ENCODE results near the gene GIPC1. TPM values are rescaled to one million over a fixed set of nuclear protein-coding genes. Genes with fewer than 3 reads are reported as not detected.

Gene GIPC1
- polyA plus RNA-seq, 3 donors = 34.6 to 80.5 (median 53.6) TPM

GRCh38 chr19:14502334-14503092, 6.6 kb upstream of the GIPC1 start:
- 75 to 82% (median 81%) methylated on average over 11 of the region's 11 CpGs for WGBS, 3 donors
- H3K27ac ChIP-seq (ENCODE audit: low read depth, low read length) = no peak overlapping the region

- H3K27ac ChIP-seq (ENCODE audit: low read depth, low read length) = no peak overlapping the region
- WGBS, 3 donors = 48 to 52% (median 50%) methylated on average over 6 of the region's 6 CpGs
These were observed 1.4 kb upstream of the GIPC1 start for GRCh38 chr19:14497228-14497921.

GRCh38 chr19:14496834-14497227, 904 bp upstream of the GIPC1 start:
- no peak overlapping the region for H3K27ac ChIP-seq (ENCODE audit: low read depth, low read length)
- whole genome bisulfite sequencing, 3 donors = 24 to 55% (median 44%) methylated on average over 7 of the region's 7 CpGs

- 0 to 2% (median 1%) methylated on average over 15 to 28 of the region's 28 CpGs for WGBS, 3 donors
- H3K27ac ChIP-seq (ENCODE audit: low read depth, low read length) = no peak overlapping the region
These were observed 277 bp downstream of the GIPC1 start for GRCh38 chr19:14495672-14496028.

GRCh38 chr19:14494910-14495671, 836 bp downstream of the GIPC1 start:
- WGBS, 3 donors = 21 to 32% (median 21%) methylated on average over 13 to 14 of the region's 14 CpGs

GRCh38 chr19:14494411-14494810, 1.5 kb downstream of the GIPC1 start:
- no peak overlapping the region for H3K27ac ChIP-seq (ENCODE audit: low read depth, low read length)
- WGBS, 3 donors = 81 to 87% (median 85%) methylated on average over 4 of the region's 4 CpGs

More at GRCh38 chr19:14494910-14495671, 836 bp downstream of the GIPC1 start:
- no peak overlapping the region for H3K27ac ChIP-seq (ENCODE audit: low read depth, low read length)

- H3K27ac ChIP-seq (ENCODE audit: low read depth, low read length) = no peak overlapping the region
- 84 to 87% (median 87%) methylated on average over 5 of the region's 5 CpGs for WGBS, 3 donors
These were observed 3.1 kb downstream of the GIPC1 start for GRCh38 chr19:14492756-14493337.

GRCh38 chr19:14487370-14488125, 8.4 kb downstream of the GIPC1 start:
- no peak overlapping the region for H3K27ac ChIP-seq (ENCODE audit: low read depth, low read length)
- 92 to 97% (median 93%) methylated on average over 16 of the region's 16 CpGs for WGBS, 3 donors

- WGBS, 3 donors = 92 to 94% (median 93%) methylated on average over 18 of the region's 18 CpGs
These were observed 13.6 kb downstream of the GIPC1 start for GRCh38 chr19:14482172-14482941.

GRCh38 chr19:14480700-14481079, 15.2 kb downstream of the GIPC1 start:
- WGBS, 3 donors = 80 to 89% (median 86%) methylated on average over 5 of the region's 5 CpGs
- no peak overlapping the region for H3K27ac ChIP-seq (ENCODE audit: low read depth, low read length)

More at GRCh38 chr19:14482172-14482941, 13.6 kb downstream of the GIPC1 start:
- H3K27ac ChIP-seq (ENCODE audit: low read depth, low read length) = no peak overlapping the region

GRCh38 chr19:14479975-14480699, 15.8 kb downstream of the GIPC1 start:
- H3K27ac ChIP-seq (ENCODE audit: low read depth, low read length) = no peak overlapping the region
- WGBS, 3 donors = 56 to 77% (median 57%) methylated on average over 39 to 43 of the region's 43 CpGs

- WGBS, 3 donors = 73 to 95% (median 79%) methylated on average over 14 of the region's 14 CpGs
- H3K27ac ChIP-seq (ENCODE audit: low read depth, low read length) = no peak overlapping the region
These were observed 16.5 kb downstream of the GIPC1 start for GRCh38 chr19:14479309-14479974.

- H3K27ac ChIP-seq (ENCODE audit: low read depth, low read length) = no peak overlapping the region
- 71 to 78% (median 73%) methylated on average over 17 to 24 of the region's 24 CpGs for WGBS, 3 donors
These were observed 17.8 kb downstream of the GIPC1 start for GRCh38 chr19:14478113-14478545.

GRCh38 chr19:14477418-14478112, 18.4 kb downstream of the GIPC1 start:
- 61 to 81% (median 66%) methylated on average over 10 of the region's 10 CpGs for WGBS, 3 donors
- H3K27ac ChIP-seq (ENCODE audit: low read depth, low read length) = no peak overlapping the region

- H3K27ac ChIP-seq (ENCODE audit: low read depth, low read length) = no peak overlapping the region
- WGBS, 3 donors = 43 to 69% (median 45%) methylated on average over 26 of the region's 26 CpGs
These were observed 19.1 kb downstream of the GIPC1 start for GRCh38 chr19:14476673-14477401.

All from adipose tissue (tissue), 3 donors.